Prostate gland (tissue), 2 donors: ENCODE results near the gene DZANK1. TPM values are rescaled to one million over a fixed set of nuclear protein-coding genes. Genes with fewer than 3 reads are reported as not detected.
A peak's percentile ranks its signal among the peaks of the same experiment; 100 is the strongest.
"Not testable (repeated sequence)": the region's sequence is repeated elsewhere in the genome, so short reads cannot be mapped to it uniquely, and the experiment has no call there.

Experiments
- DNase-seq: peaks from one replicate; pipeline ENCODE4 v3.0.0-alpha.2; 2019; ENCODE audit warnings: low spot score
- H3K27ac ChIP-seq, 2 donors: fragments of 200-600 bp; sonication (generic); 2 replicates each; pipeline ENCODE4 v1.5.1; 2017 to 2019
- H3K27me3 ChIP-seq: fragments of 200-600 bp; sonication (generic); replicated peaks from 2 replicates; pipeline ENCODE4 v1.5.1; 2019; ENCODE audit not compliant: insufficient read depth
- H3K36me3 ChIP-seq, 2 donors: fragments of 200-600 bp; sonication (generic); 1 replicate in 1 of 2; 2 replicates in 1 of 2; pipeline versions ENCODE4 v1.5.1 to v1.8.1; 2017 to 2019
- H3K4me1 ChIP-seq: fragments of 200-600 bp; sonication (generic); replicated peaks from 2 replicates; pipeline ENCODE4 v1.5.1; 2019
- H3K4me3 ChIP-seq, 2 donors: fragments of 200-600 bp; sonication (generic); 2 replicates each; pipeline ENCODE4 v1.5.1; 2017 to 2019
- H3K9me3 ChIP-seq: fragments of 200-600 bp; sonication (generic); 2 replicates; pipeline ENCODE4 v1.5.1; 2017
- CTCF ChIP-seq, 4 experiments: fragments of 200-600 bp in 2 of 4; fragments of 450-650 bp in 2 of 4; sonication (generic) in 2 of 4; IDR thresholded peaks; 1 replicate in 3 of 4; 2 replicates in 1 of 4; pipeline ENCODE4 v1.5.1; 2016 to 2019; ENCODE audit warnings: antibody characterized with exemption in 4 of 4, mild to moderate bottlenecking in 2 of 4, moderate library complexity in 2 of 4
- POLR2A ChIP-seq: fragments of 450-650 bp; IDR thresholded peaks from one replicate; pipeline ENCODE4 v1.6.1; 2016; ENCODE audit warnings: antibody characterized with exemption, mild to moderate bottlenecking
- POLR2AphosphoS5 ChIP-seq: sonication (generic); formaldehyde crosslinking; IDR thresholded peaks from one replicate; pipeline ENCODE4 v1.6.1; 2017; ENCODE audit warnings: antibody characterized with exemption
- WGBS: methylation state at CpG from one replicate; pipeline ENCODE4 v1.1.5; 2018; 5-methylcytosine and 5-hydroxymethylcytosine counted together
- intact Hi-C: fragments of 100-400 bp; cut with DNase I; formaldehyde crosslinking; loops from one replicate; pipeline ENCODE4 v1.14.2; 2022
- total RNA-seq, 2 donors: library from RNA; depleted of rRNA; stranded (reverse); fragments of >200 nt; gene quantifications; one replicate each; pipeline ENCODE4 v1.1.0, GENCODE V29; 2016

Gene DZANK1
- total RNA-seq, 2 donors from 2014 or later = 2.0 to 7.1 TPM

- Histone ChIP-seq H3K4me1 (no peaks in the 10 kb centered on the region), H3K9me3 (no peaks in the 10 kb centered on the region), H3K4me3 (no peak overlapping the region), H3K36me3 (no peaks in the 10 kb centered on the region), H3K27ac (no peak overlapping the region), H3K27me3 (no peaks in the 10 kb centered on the region)
- intact Hi-C loops = no loop called here
- 98% methylated on average over 3 of the region's 3 CpGs for WGBS
- DNase-seq = no peak
- TF ChIP-seq POLR2A (no peak), POLR2AphosphoS5 (no peak), CTCF (IDR thresholded peaks at IDR 0.05) (no peak)
Observed at GRCh38 chr20:18401305-18401704, 65.5 kb downstream of the DZANK1 start.

GRCh38 chr20:18400460-18400859, 66.4 kb downstream of the DZANK1 start:
- no peak for TF ChIP-seq CTCF (IDR thresholded peaks at IDR 0.05)
- TF ChIP-seq POLR2AphosphoS5 = no peak
- TF ChIP-seq POLR2A = no peak
- no peak overlapping the region for H3K27ac ChIP-seq
- 95% methylated on average over 2 of the region's 2 CpGs for WGBS
- no peaks in the 10 kb centered on the region for H3K36me3 ChIP-seq
- H3K9me3 ChIP-seq = no peaks in the 10 kb centered on the region
- no peaks in the 10 kb centered on the region for H3K4me1 ChIP-seq
- H3K27me3 ChIP-seq = no peaks in the 10 kb centered on the region
- intact Hi-C loops = no loop called here
- no peak for DNase-seq
- no peak overlapping the region for H3K4me3 ChIP-seq

DNA sequence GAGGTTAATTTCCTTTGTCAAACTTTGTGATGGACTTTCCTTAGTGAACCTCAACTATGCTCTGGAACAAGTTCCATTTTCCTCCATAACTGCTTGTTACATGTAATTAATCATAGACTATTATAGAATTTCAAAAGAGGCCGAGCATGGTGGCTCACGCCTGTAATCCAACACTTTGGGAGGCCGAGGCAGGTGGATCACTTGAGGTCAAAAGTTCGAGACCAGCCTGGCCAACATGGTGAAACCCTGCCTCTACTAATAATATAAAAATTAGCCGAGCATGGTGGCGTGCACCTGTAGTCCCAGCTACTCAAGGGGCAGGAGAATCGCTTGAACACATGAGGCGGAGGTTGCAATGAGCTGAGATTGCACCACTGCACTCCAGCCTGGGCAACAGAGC, 68.1 kb downstream of the DZANK1 start:
- WGBS = 95% methylated on average over 8 of the region's 8 CpGs
- H3K4me1 ChIP-seq, DNase-seq, intact Hi-C loops, H3K27ac ChIP-seq, H3K27me3 ChIP-seq, H3K4me3 ChIP-seq, H3K36me3 ChIP-seq, H3K9me3 ChIP-seq: not testable (repeated sequence)

- DNase-seq = peak; percentile 7
- WGBS = 20% methylated on average over 4 of the region's 4 CpGs
- H3K36me3 ChIP-seq = no peaks in the 10 kb centered on the region
- H3K4me3 ChIP-seq = no peak overlapping the region
- TF ChIP-seq CTCF (IDR thresholded peaks at IDR 0.05) = no peak
- peak; percentile 55 for TF ChIP-seq POLR2AphosphoS5
- H3K27me3 ChIP-seq = no peaks in the 10 kb centered on the region
- no peaks in the 10 kb centered on the region for H3K9me3 ChIP-seq
- intact Hi-C loops = no loop called here
- H3K4me1 ChIP-seq = no peaks in the 10 kb centered on the region
- peak overlapping the region in 1 of 2 donors; percentile 32 for H3K27ac ChIP-seq
Observed at GRCh38 chr20:18397030-18397429, 69.8 kb downstream of the DZANK1 start.

DNA sequence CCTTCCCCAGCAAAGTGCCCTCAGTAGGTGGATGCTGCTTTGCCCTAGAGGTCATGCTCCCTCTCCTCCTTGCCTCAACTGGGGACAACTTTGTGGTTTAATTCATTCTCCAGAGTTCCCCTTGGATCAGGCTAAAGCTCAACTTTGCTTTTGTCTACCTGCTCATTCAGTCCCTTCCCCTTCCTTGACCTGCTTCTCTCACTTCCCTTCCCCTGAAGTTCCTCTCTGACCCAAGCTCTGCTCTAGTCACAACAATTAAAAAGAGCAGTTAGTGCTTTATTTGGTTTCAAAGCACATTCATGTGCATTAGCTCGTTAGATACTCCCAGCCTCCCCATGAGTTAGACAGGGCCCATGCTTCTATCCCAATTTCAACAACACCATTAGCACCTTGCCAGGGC, 71.3 kb downstream of the DZANK1 start:
- Histone ChIP-seq H3K36me3 (no peaks in the 10 kb centered on the region), H3K9me3 (no peaks in the 10 kb centered on the region), H3K27ac (no peak overlapping the region), H3K4me3 (no peak overlapping the region), H3K27me3 (no peaks in the 10 kb centered on the region), H3K4me1 (no peaks in the 10 kb centered on the region)
- WGBS = 72% methylated on average over 1 of the region's 1 CpG
- no peak for DNase-seq
- TF ChIP-seq POLR2AphosphoS5 = no peak
- TF ChIP-seq CTCF (IDR thresholded peaks at IDR 0.05) = no peak
- TF ChIP-seq POLR2A = no peak
- intact Hi-C loops = no loop called here
